ENCODE results near the gene NOL12. TPM values are rescaled to one million over a fixed set of nuclear protein-coding genes. Genes with fewer than 3 reads are reported as not detected.

The NOL12 gene
- total RNA-seq, 2 donors from 2014 or later: 39.6 to 49.0 TPM

DNA sequence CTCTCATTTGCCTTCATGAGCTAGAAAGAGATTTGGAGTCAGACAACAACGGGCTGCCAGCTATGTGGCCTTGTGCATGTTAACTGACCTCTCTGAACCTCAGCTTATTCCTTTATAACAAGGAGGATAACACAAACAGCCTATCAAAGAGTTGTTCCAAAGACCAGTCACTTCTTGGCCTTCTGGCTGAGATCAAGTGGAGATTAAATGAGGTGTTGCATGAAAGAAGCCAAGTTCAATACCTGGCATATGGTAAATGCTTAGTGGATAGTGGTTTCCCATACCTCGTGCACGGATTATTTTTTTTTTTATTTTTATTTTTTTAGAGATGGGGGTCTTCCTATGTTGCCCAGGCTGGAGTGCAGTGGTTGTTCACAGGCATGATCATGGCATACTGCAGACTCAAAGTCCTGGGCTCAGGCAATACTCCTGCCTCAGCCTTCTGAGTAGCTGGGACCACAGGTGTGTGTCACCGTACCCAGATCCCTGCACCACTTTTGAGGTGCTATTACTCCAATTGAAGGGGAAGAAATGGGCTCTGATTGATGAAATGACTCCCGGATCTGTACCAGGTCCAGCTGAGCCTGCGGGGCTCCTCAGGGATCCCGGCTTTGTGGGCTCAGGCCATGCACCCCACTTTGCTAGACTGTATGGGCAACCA, 5.8 kb upstream of the NOL12 start:
- H3K4me3 ChIP-seq: no peak overlapping the region
- no peaks in the 10 kb centered on the region for H3K27me3 ChIP-seq (replicated peaks; ENCODE audit: insufficient read depth)
- peaks cover 8% of the 10 kb centered on the region for H3K4me1 ChIP-seq (replicated peaks)
- no peak for TF ChIP-seq POLR2A (IDR thresholded peaks at IDR 0.05)
- TF ChIP-seq POLR2AphosphoS5 (IDR thresholded peaks at IDR 0.05): no peak
- TF ChIP-seq, protein P1, sequence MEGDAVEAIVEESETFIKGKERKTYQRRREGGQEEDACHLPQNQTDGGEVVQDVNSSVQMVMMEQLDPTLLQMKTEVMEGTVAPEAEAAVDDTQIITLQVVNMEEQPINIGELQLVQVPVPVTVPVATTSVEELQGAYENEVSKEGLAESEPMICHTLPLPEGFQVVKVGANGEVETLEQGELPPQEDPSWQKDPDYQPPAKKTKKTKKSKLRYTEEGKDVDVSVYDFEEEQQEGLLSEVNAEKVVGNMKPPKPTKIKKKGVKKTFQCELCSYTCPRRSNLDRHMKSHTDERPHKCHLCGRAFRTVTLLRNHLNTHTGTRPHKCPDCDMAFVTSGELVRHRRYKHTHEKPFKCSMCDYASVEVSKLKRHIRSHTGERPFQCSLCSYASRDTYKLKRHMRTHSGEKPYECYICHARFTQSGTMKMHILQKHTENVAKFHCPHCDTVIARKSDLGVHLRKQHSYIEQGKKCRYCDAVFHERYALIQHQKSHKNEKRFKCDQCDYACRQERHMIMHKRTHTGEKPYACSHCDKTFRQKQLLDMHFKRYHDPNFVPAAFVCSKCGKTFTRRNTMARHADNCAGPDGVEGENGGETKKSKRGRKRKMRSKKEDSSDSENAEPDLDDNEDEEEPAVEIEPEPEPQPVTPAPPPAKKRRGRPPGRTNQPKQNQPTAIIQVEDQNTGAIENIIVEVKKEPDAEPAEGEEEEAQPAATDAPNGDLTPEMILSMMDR (IDR thresholded peaks at IDR 0.05): no peak
- DNase-seq (ENCODE audit: low spot score): no peak
- WGBS: 65% methylated on average over 7 of the region's 7 CpGs
- intact Hi-C loops (cut with DNase I): loop anchor here (2.0 kb wide), 1 partner anchor 58 kb away; no protein-coding TSS in a partner anchor
- no peak overlapping the region for H3K27ac ChIP-seq
- H3K9me3 ChIP-seq: no peaks in the 10 kb centered on the region
- no peaks in the 10 kb centered on the region for H3K36me3 ChIP-seq

DNA sequence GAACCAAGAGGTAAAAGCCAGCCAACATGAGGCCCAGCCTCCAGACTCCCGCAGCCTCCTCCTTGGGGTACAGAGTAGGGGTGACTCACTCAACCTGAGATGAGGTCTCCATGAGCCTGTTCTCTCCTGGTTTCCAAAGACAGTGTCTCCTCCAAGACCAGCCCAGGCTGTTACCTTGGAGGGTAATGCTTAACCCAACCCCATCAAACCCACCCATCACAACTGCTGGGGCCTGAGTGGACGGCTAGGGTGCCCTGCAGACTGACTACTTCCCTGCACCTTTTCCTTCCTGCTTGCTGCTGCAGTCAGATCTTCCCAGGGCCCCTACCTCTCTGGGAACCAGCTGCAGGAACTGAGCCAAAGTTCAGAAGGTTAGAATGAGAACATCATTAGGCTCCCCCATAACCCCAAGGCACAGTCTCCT, 5.1 kb upstream of the NOL12 start:
- no peaks in the 10 kb centered on the region for H3K9me3 ChIP-seq
- H3K36me3 ChIP-seq: no peaks in the 10 kb centered on the region
- DNase-seq (ENCODE audit: low spot score): no peak
- intact Hi-C loops (cut with DNase I): loop anchor here (2.0 kb wide), 1 partner anchor 58 kb away; no protein-coding TSS in a partner anchor
- H3K4me3 ChIP-seq: no peak overlapping the region
- TF ChIP-seq, protein P1 (IDR thresholded peaks at IDR 0.05): no peak
- TF ChIP-seq POLR2AphosphoS5 (IDR thresholded peaks at IDR 0.05): no peak
- no peak for TF ChIP-seq POLR2A (IDR thresholded peaks at IDR 0.05)
- no peak overlapping the region for H3K27ac ChIP-seq
- no peaks in the 10 kb centered on the region for H3K27me3 ChIP-seq (replicated peaks; ENCODE audit: insufficient read depth)
- H3K4me1 ChIP-seq (replicated peaks): peaks cover 7% of the 10 kb centered on the region
- 73% methylated on average over 2 of the region's 2 CpGs for WGBS

DNA sequence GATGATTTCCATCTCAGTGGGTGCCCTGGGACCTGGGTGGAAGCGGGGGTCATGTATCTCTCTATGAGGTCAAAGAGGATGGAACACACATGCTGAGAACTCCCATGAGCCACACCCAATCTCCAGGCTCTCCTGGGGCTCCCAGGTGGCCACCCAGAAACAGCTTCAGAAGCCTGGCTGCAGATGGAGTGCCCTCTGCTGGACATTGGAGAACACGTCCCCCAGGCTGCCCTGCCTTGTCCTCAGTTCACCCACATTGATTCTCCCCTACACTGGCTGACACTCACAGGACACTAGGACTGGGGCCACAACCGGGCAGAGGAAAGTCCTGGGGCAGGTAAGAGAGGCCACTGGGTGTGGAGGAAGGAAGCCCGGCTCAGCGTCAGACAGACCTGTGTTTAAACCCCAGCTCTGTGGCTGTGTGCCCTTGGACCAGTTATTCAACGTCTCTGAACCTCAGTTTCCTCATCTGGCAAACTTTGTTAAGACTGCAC, 4.5 kb upstream of the NOL12 start:
- no peak for TF ChIP-seq POLR2A (IDR thresholded peaks at IDR 0.05)
- peak; percentile 37 for TF ChIP-seq POLR2AphosphoS5 (IDR thresholded peaks at IDR 0.05)
- TF ChIP-seq, protein P1 (IDR thresholded peaks at IDR 0.05): peak; percentile 54 to 91 (median 82)
- intact Hi-C loops (cut with DNase I): loop anchor here (2.0 kb wide), 1 partner anchor 59 kb away; no protein-coding TSS in a partner anchor
- Histone ChIP-seq H3K4me3 (no peak overlapping the region), H3K27ac (no peak overlapping the region), H3K27me3 (replicated peaks; ENCODE audit: insufficient read depth) (no peaks in the 10 kb centered on the region), H3K36me3 (no peaks in the 10 kb centered on the region), H3K9me3 (no peaks in the 10 kb centered on the region), H3K4me1 (replicated peaks) (peaks cover 3% of the 10 kb centered on the region)
- peak; percentile 54 for DNase-seq (ENCODE audit: low spot score)
- WGBS: 26% methylated on average over 6 of the region's 6 CpGs

DNA sequence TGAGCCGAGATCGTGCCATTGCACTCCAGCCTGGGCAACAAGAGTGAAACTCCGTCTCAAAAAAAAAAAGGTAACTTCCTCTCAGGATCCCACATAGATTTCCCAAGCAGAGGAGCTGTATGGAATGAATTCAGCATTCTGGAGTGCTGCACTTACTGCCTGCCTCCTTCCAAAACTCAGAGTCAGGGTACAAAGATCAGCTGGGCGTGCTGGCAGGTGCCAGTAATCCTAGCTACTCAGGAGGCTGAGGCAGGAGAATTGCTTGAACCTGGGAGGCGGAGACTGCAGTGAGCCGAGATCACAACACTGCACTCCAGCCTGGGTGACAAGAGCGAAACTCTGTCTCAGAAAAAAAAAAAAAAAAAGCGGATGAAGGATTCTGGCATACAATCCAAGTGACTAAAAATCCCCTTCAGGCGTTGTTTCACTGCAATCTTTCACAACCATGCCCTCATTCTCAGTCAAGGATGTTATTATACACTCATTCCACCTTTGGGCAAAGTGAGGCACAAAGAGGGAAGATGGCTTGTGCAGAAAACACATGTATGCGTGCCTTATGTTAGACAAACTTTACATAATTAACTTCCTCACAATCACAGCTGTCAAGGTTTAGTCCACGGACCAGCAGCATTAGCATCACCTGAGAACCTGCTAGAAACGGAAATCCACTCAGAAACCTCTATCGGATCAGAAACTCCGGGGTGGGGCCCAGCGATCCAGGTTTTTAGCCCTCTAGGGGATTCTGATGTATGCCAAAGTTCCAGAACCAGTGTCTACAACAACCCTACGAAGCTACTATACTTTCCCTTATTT, 1.1 kb upstream of the NOL12 start:
- Histone ChIP-seq H3K36me3 (peaks cover 0 to 3% of the 10 kb centered on the region in 2 donors), H3K9me3 (no peaks in the 10 kb centered on the region), H3K4me3 (no peak overlapping the region), H3K27ac (no peak overlapping the region), H3K27me3 (replicated peaks; ENCODE audit: insufficient read depth) (no peaks in the 10 kb centered on the region), H3K4me1 (replicated peaks) (peaks cover 5% of the 10 kb centered on the region)
- WGBS: 79% methylated on average over 16 of the region's 16 CpGs
- intact Hi-C loops (cut with DNase I): no loop called here
- DNase-seq (ENCODE audit: low spot score): no peak
- TF ChIP-seq POLR2A (IDR thresholded peaks at IDR 0.05) (no peak), POLR2AphosphoS5 (IDR thresholded peaks at IDR 0.05) (no peak)
- TF ChIP-seq, protein P1 (IDR thresholded peaks at IDR 0.05): no peak
